Neuronal stem cell (in vitro differentiated cells): ENCODE results near the gene SCFD2.
A peak's percentile ranks its signal among the peaks of the same experiment; 100 is the strongest.
"Not testable (repeated sequence)": the region's sequence is repeated elsewhere in the genome, so short reads cannot be mapped to it uniquely, and the experiment has no call there.

Source experiments
- DNase-seq: peaks from one replicate; pipeline ENCODE4 v3.0.0-alpha.2; 2013; ENCODE audit warnings: low spot score
- H2AFZ ChIP-seq: one replicate; pipeline ENCODE4 v1.6.1; 2013; ENCODE audit warnings: mild to moderate bottlenecking, low read length, inconsistent platforms
- H2AK5ac ChIP-seq: 2 replicates; pipeline ENCODE4 v1.6.1; 2013; ENCODE audit warnings: low read depth, mild to moderate bottlenecking, inconsistent platforms, low read length, moderate library complexity, mixed read lengths
- H2BK120ac ChIP-seq: 2 replicates; pipeline ENCODE4 v1.6.1; 2013; ENCODE audit warnings: low read depth, mild to moderate bottlenecking, inconsistent platforms, low read length, moderate library complexity, mixed read lengths
- H2BK12ac ChIP-seq: one replicate; pipeline ENCODE4 v1.6.1; 2013; ENCODE audit warnings: low read length, inconsistent platforms
- H2BK15ac ChIP-seq: 2 replicates; pipeline ENCODE4 v1.6.1; 2013; ENCODE audit warnings: mild to moderate bottlenecking, low read length, inconsistent platforms, mixed read lengths
- H2BK5ac ChIP-seq: one replicate; pipeline ENCODE4 v1.6.1; 2013; ENCODE audit warnings: inconsistent platforms, mild to moderate bottlenecking, low read length, moderate library complexity
- H3K14ac ChIP-seq: one replicate; pipeline ENCODE4 v1.6.1; 2013; ENCODE audit warnings: low read length, inconsistent platforms
- H3K18ac ChIP-seq: 2 replicates; pipeline ENCODE4 v1.6.1; 2013; ENCODE audit warnings: low read length, inconsistent platforms
- H3K23ac ChIP-seq: 2 replicates; pipeline ENCODE4 v1.6.1; 2013; ENCODE audit warnings: low read depth, mild to moderate bottlenecking, mixed read lengths, low read length, inconsistent platforms; ENCODE audit not compliant: poor library complexity
- H3K27ac ChIP-seq: replicated peaks from 3 replicates; pipeline ENCODE4 v1.5.1; 2013; ENCODE audit warnings: low read length, inconsistent platforms
- H3K27me3 ChIP-seq, 3 experiments: 2 replicates each; pipeline ENCODE4 v1.6.1; 2013; ENCODE audit warnings: low read length in 3 of 3, mild to moderate bottlenecking in 2 of 3, inconsistent platforms in 1 of 3, low read depth in 1 of 3, mixed read lengths in 1 of 3, moderate library complexity in 1 of 3; ENCODE audit not compliant: control insufficient read depth in 3 of 3, insufficient read depth in 3 of 3
- H3K36me3 ChIP-seq, 2 donors: replicated peaks in 1 of 2; 2 replicates each; pipeline ENCODE4 v1.6.1; 2013; ENCODE audit warnings: low read length in 2 of 2; ENCODE audit not compliant: control insufficient read depth in 2 of 2, insufficient read depth in 2 of 2
- H3K4ac ChIP-seq: 2 replicates; pipeline ENCODE4 v1.6.1; 2013; ENCODE audit warnings: inconsistent platforms, mild to moderate bottlenecking, low read length, moderate library complexity
- H3K4me1 ChIP-seq, 2 donors: 1 replicate in 1 of 2; 2 replicates in 1 of 2; pipeline ENCODE4 v1.6.1; 2013; ENCODE audit warnings: low read length in 2 of 2, low read depth in 1 of 2; ENCODE audit not compliant: control insufficient read depth in 2 of 2, insufficient read depth in 1 of 2
- H3K4me2 ChIP-seq: one replicate; pipeline ENCODE4 v1.6.1; 2013; ENCODE audit warnings: mild to moderate bottlenecking, low read length, inconsistent platforms; ENCODE audit not compliant: insufficient read depth, poor library complexity, severe bottlenecking
- H3K4me3 ChIP-seq, 2 donors: 2 replicates each; pipeline ENCODE4 v1.5.1; 2013; ENCODE audit warnings: low read length in 2 of 2, mild to moderate bottlenecking in 2 of 2, inconsistent platforms in 1 of 2, moderate library complexity in 1 of 2
- H3K79me1 ChIP-seq: one replicate; pipeline ENCODE4 v1.6.1; 2013; ENCODE audit warnings: low read depth, mild to moderate bottlenecking, inconsistent platforms, low read length, moderate library complexity
- H3K9ac ChIP-seq: one replicate; pipeline ENCODE4 v1.6.1; 2013; ENCODE audit warnings: mild to moderate bottlenecking, low read depth, low read length, inconsistent platforms; ENCODE audit not compliant: poor library complexity
- H3K9me3 ChIP-seq, 2 donors: replicated peaks in 1 of 2; 2 replicates each; pipeline versions ENCODE3 to v1.6.1; 2013; ENCODE audit warnings: low read length in 2 of 2, mild to moderate bottlenecking in 2 of 2, inconsistent platforms in 1 of 2, low read depth in 1 of 2, mixed read lengths in 1 of 2, moderate library complexity in 1 of 2; ENCODE audit not compliant: control insufficient read depth in 2 of 2, insufficient read depth in 1 of 2
- H4K8ac ChIP-seq: one replicate; pipeline ENCODE4 v1.6.1; 2013; ENCODE audit warnings: low read depth, mild to moderate bottlenecking, inconsistent platforms, low read length, moderate library complexity
- H4K91ac ChIP-seq: one replicate; pipeline ENCODE4 v1.6.1; 2013; ENCODE audit warnings: low read length, low read depth, mild to moderate bottlenecking, inconsistent platforms; ENCODE audit not compliant: poor library complexity
- WGBS, 2 donors: extraction: QIAGEN DNeasy Blood & Tissue Kit; methylation state at CpG; one replicate each; pipeline ENCODE4 v1.1.7; 2013; ENCODE audit warnings: missing lambda C conversion rate in 2 of 2, mixed read lengths in 1 of 2; ENCODE audit not compliant: insufficient read length in 2 of 2, insufficient replicate concordance in 1 of 2; ENCODE audit errors: extremely low coverage in 2 of 2; 5-methylcytosine and 5-hydroxymethylcytosine counted together

SCFD2 gene

GRCh38 chr4:52837716-52838558 is 527.9 kb downstream of the SCFD2 start:
- no peak overlapping the region for H2BK12ac ChIP-seq
- H3K36me3 ChIP-seq, result no peaks in the 10 kb centered on the region
- DNase-seq, result no peak
- H2AFZ ChIP-seq, result peak overlapping the region; percentile 5
- no peak overlapping the region for H3K4me2 ChIP-seq
- H3K14ac ChIP-seq, result peak overlapping the region; percentile 83
- peaks cover 12 to 25% of the 10 kb centered on the region in 2 donors for H3K4me1 ChIP-seq
- no peak overlapping the region for H2BK120ac ChIP-seq
- H4K8ac ChIP-seq, result no peak overlapping the region
- no peaks in the 10 kb centered on the region for H3K9me3 ChIP-seq
- H3K4me3 ChIP-seq, result no peak overlapping the region
- H3K79me1 ChIP-seq, result no peaks in the 10 kb centered on the region
- H3K23ac ChIP-seq, result no peak overlapping the region
- H2BK15ac ChIP-seq, result no peak overlapping the region
- H4K91ac ChIP-seq, result no peak overlapping the region
- no CpG with 5 or more reads among the region's 7 CpGs for WGBS, 2 donors
- no peak overlapping the region for H2AK5ac ChIP-seq
- no peak overlapping the region for H2BK5ac ChIP-seq
- no peak overlapping the region for H3K4ac ChIP-seq
- no peak overlapping the region for H3K9ac ChIP-seq
- H3K27ac ChIP-seq, result no peak overlapping the region
- peak overlapping the region; percentile 66 for H3K18ac ChIP-seq
- peaks cover 0 to 2% (median 0%) of the 10 kb centered on the region in 3 experiments for H3K27me3 ChIP-seq

GRCh38 chr4:52836678-52837077 is 529.2 kb downstream of the SCFD2 start:
- no peak for DNase-seq
- H2BK12ac ChIP-seq, result no peak overlapping the region
- no peak overlapping the region for H3K9ac ChIP-seq
- no peak overlapping the region for H2AFZ ChIP-seq
- H2BK15ac ChIP-seq, result no peak overlapping the region
- H3K14ac ChIP-seq, result no peak overlapping the region
- peaks cover 4 to 15% of the 10 kb centered on the region in 2 donors for H3K4me1 ChIP-seq
- no peak overlapping the region for H3K4ac ChIP-seq
- H4K8ac ChIP-seq, result no peak overlapping the region
- H3K18ac ChIP-seq, result no peak overlapping the region
- no peak overlapping the region for H3K27ac ChIP-seq
- peaks cover 0 to 4% (median 2%) of the 10 kb centered on the region in 3 experiments for H3K27me3 ChIP-seq
- no peak overlapping the region for H3K4me3 ChIP-seq
- no peak overlapping the region for H4K91ac ChIP-seq
- H2BK120ac ChIP-seq, result no peak overlapping the region
- no peak overlapping the region for H3K23ac ChIP-seq
- no peaks in the 10 kb centered on the region for H3K36me3 ChIP-seq
- no CpG with 5 or more reads among the region's 7 CpGs for whole genome bisulfite sequencing, 2 donors
- no peaks in the 10 kb centered on the region for H3K79me1 ChIP-seq
- no peak overlapping the region for H2BK5ac ChIP-seq
- no peaks in the 10 kb centered on the region for H3K9me3 ChIP-seq
- H2AK5ac ChIP-seq, result no peak overlapping the region
- no peak overlapping the region for H3K4me2 ChIP-seq

GRCh38 chr4:52836120-52836519 is 529.7 kb downstream of the SCFD2 start:
- no peak overlapping the region for H3K9ac ChIP-seq
- H3K4me1 ChIP-seq, result peaks cover 4 to 11% of the 10 kb centered on the region in 2 donors
- peak overlapping the region; percentile 23 for H3K18ac ChIP-seq
- H3K4me3 ChIP-seq, result no peak overlapping the region
- no peak overlapping the region for H3K27ac ChIP-seq
- H2BK120ac ChIP-seq, result no peak overlapping the region
- no peak for DNase-seq
- no peak overlapping the region for H4K91ac ChIP-seq
- H3K36me3 ChIP-seq, result no peaks in the 10 kb centered on the region
- no peaks in the 10 kb centered on the region for H3K9me3 ChIP-seq
- no peak overlapping the region for H2BK15ac ChIP-seq
- H4K8ac ChIP-seq, result no peak overlapping the region
- no peak overlapping the region for H2AFZ ChIP-seq
- no peak overlapping the region for H3K14ac ChIP-seq
- no peaks in the 10 kb centered on the region for H3K79me1 ChIP-seq
- no peak overlapping the region for H2BK5ac ChIP-seq
- no peak overlapping the region for H2BK12ac ChIP-seq
- H3K4ac ChIP-seq, result no peak overlapping the region
- H3K27me3 ChIP-seq, result peaks cover 0 to 4% (median 2%) of the 10 kb centered on the region in 3 experiments
- no peak overlapping the region for H3K4me2 ChIP-seq
- H2AK5ac ChIP-seq, result no peak overlapping the region
- no CpG with 5 or more reads among the region's 3 CpGs for WGBS, 2 donors
- H3K23ac ChIP-seq, result no peak overlapping the region

- H3K9ac ChIP-seq, H2AFZ ChIP-seq, H3K4me3 ChIP-seq, H3K27me3 ChIP-seq, H3K14ac ChIP-seq, H2BK5ac ChIP-seq, H4K91ac ChIP-seq, H3K36me3 ChIP-seq, H3K23ac ChIP-seq, H3K18ac ChIP-seq, H2BK120ac ChIP-seq, H3K4me2 ChIP-seq, H2BK12ac ChIP-seq, H4K8ac ChIP-seq, H3K79me1 ChIP-seq, H3K9me3 ChIP-seq, H2AK5ac ChIP-seq, H2BK15ac ChIP-seq, DNase-seq, H3K27ac ChIP-seq, H3K4ac ChIP-seq: not testable (repeated sequence)
- no CpG with 5 or more reads among the region's 8 CpGs for WGBS, 2 donors
- H3K4me1 ChIP-seq, result peaks cover 4 to 11% of the 10 kb centered on the region in 2 donors
Measured at GRCh38 chr4:52834641-52835456, 531.0 kb downstream of the SCFD2 start.
